Measurements from ENCODE around the gene CRYBG1. TPM values are rescaled to one million over a fixed set of nuclear protein-coding genes. Genes with fewer than 3 reads are reported as not detected.

The CRYBG1 gene
- total RNA-seq, 5 donors from 2014 or later (not counting 1 experiment from before 2014, with no cell fraction given): 26.4 to 50.1 (median 38.0) TPM

DNA sequence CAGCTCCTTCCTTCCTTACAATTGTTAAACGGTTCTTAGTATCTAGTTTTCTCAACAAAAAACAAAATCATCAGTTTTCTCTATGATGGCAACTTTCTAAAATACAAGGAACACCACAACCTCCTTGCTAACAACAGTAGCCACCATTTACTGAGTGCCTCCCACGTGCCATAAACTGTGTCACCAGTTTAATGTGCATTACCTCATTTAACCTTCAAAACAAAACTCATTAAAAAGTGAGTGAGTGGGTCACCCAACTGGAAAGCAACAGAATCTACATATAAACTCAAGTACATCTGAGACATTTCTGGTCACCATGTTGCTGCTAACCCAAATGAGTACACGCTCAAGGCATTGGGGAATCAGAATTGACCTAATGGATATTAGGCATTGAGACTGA lies 257.8 kb downstream of the CRYBG1 start:
- H3K36me3 Mint-ChIP-seq: peaks cover 49% of the 10 kb centered on the region
- H3K4me3 Mint-ChIP-seq: no peak overlapping the region
- H3K4me1 Mint-ChIP-seq: peaks cover 0 to 8% (median 0%) of the 10 kb centered on the region in 3 donors
- ChIA-PET CTCF (interaction anchor here (0.6 to 1.5 kb wide), 3 partner anchors 10 to 1959 kb away, joined by 3 read pairs; no protein-coding TSS in a partner anchor), POLR2A (interaction anchor here in 1 of 2 donors (0.6 kb wide), 1 partner anchor 1882 kb away, joined by 4 read pairs; no protein-coding TSS in a partner anchor)
- H3K9me3 Mint-ChIP-seq: no peaks in the 10 kb centered on the region
- Histone ChIP-seq H3K4me1 (ENCODE audit: control insufficient read depth in 1 of 2, extremely low read depth in 1 of 2, insufficient read depth in 2 of 2, low read length in 2 of 2) (no peaks in the 10 kb centered on the region), H3K9me3 (no peaks in the 10 kb centered on the region), H3K27ac (ENCODE audit: low read length) (no peak overlapping the region), H3K27me3 (replicated peaks in 1 of 2; ENCODE audit: control insufficient read depth in 2 of 2, extremely low read depth in 1 of 2, insufficient read depth in 2 of 2, low read length in 1 of 2) (no peaks in the 10 kb centered on the region), H3K36me3 (ENCODE audit: control insufficient read depth in 2 of 2, extremely low read depth in 1 of 2, insufficient read depth in 1 of 2, low read length in 1 of 2) (peaks cover 0 to 4% of the 10 kb centered on the region in 2 donors), H3K4me3 (ENCODE audit: control insufficient read depth in 1 of 2, extremely low read depth in 1 of 2, low read length in 1 of 2) (no peak overlapping the region)
- no peaks in the 10 kb centered on the region for H3K27me3 Mint-ChIP-seq
- H3K27ac Mint-ChIP-seq: no peak overlapping the region
- no peak for ATAC-seq (replicated peaks in 1 of 4)
- DNase-seq: no peak
- WGBS (ENCODE audit: insufficient coverage): 63% methylated on average over 1 of the region's 3 CpGs

DNA sequence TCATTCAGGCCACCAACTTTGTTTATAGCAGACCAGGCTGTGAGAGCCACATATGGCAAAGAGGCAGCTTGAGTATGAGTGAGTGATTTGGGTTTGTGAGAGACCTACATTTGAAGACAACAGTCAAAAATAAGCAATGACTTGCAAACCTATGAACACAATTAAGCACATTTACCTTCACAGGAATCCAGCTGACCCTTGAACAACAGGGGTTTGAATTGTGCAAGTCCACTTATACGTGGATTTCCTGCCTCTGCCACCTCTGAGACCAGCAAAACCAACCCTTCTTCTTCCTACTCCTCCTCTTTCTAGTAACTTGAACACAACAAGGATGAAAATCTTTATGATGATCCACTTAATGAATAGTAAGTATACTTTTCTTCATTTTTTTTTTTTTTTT lies 258.7 kb downstream of the CRYBG1 start:
- Mint-ChIP-seq H3K4me1 (peaks cover 0 to 4% (median 0%) of the 10 kb centered on the region in 3 donors), H3K27ac (no peak overlapping the region), H3K4me3 (no peak overlapping the region), H3K27me3 (no peaks in the 10 kb centered on the region), H3K9me3 (no peaks in the 10 kb centered on the region), H3K36me3 (peaks cover 40% of the 10 kb centered on the region)
- no peaks in the 10 kb centered on the region for H3K4me1 ChIP-seq (ENCODE audit: control insufficient read depth in 1 of 2, extremely low read depth in 1 of 2, insufficient read depth in 2 of 2, low read length in 2 of 2)
- no peak overlapping the region for H3K4me3 ChIP-seq (ENCODE audit: control insufficient read depth in 1 of 2, extremely low read depth in 1 of 2, low read length in 1 of 2)
- H3K27ac ChIP-seq (ENCODE audit: low read length): no peak overlapping the region
- no peaks in the 10 kb centered on the region for H3K27me3 ChIP-seq (replicated peaks in 1 of 2; ENCODE audit: control insufficient read depth in 2 of 2, extremely low read depth in 1 of 2, insufficient read depth in 2 of 2, low read length in 1 of 2)
- CTCF ChIA-PET: interaction anchor here in 1 of 2 donors (0.6 to 0.9 kb wide), 2 partner anchors 11 to 405 kb away, joined by 4 to 5 read pairs; no protein-coding TSS in a partner anchor
- DNase-seq: no peak
- no peaks in the 10 kb centered on the region for H3K9me3 ChIP-seq
- no peak for ATAC-seq (replicated peaks in 1 of 4)
- 83% methylated on average over 1 of the region's 1 CpG for WGBS (ENCODE audit: insufficient coverage)
- peaks cover 0 to 4% of the 10 kb centered on the region in 2 donors for H3K36me3 ChIP-seq (ENCODE audit: control insufficient read depth in 2 of 2, extremely low read depth in 1 of 2, insufficient read depth in 1 of 2, low read length in 1 of 2)
- POLR2A ChIA-PET: no interaction called here

DNA sequence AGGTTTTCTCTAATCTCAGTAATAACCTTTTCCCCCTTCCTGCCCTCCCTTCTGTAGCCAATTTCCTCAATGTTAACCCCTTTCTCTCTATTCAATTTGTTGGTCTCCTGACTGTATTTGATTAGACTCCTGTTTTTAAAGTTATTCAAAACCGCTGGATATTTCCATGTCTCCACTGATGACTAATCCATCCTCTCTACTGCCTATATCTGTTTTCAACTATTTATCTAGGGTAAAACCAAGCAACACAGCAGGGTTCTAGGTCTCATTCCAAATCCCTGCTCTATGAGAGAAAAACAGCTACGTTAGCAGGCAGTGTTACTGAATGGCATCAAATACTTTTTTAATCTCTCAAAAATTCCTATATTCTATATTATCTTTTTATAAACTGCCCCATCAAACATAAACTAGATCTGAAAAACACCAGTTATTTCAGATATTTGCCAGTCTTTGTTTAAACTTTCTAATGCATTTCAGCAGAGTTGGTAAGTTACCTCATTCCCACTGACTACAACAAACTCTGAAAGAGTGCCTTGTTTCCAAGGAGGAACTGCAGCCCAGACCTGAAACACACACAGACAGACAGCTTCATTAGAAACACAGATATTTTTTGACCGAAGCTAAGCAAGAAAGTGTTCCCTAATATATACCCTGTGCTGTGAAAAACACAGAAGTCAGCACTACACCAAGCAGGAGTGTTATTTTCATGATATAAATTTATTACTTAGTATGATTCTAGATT lies 260.6 kb downstream of the CRYBG1 start:
- Mint-ChIP-seq H3K9me3 (no peaks in the 10 kb centered on the region), H3K27me3 (no peaks in the 10 kb centered on the region), H3K27ac (no peak overlapping the region), H3K4me1 (peaks cover 0 to 2% (median 0%) of the 10 kb centered on the region in 3 donors), H3K36me3 (peaks cover 38% of the 10 kb centered on the region), H3K4me3 (no peak overlapping the region)
- Histone ChIP-seq H3K4me1 (ENCODE audit: control insufficient read depth in 1 of 2, extremely low read depth in 1 of 2, insufficient read depth in 2 of 2, low read length in 2 of 2) (no peaks in the 10 kb centered on the region), H3K9me3 (no peaks in the 10 kb centered on the region), H3K27me3 (replicated peaks in 1 of 2; ENCODE audit: control insufficient read depth in 2 of 2, extremely low read depth in 1 of 2, insufficient read depth in 2 of 2, low read length in 1 of 2) (no peaks in the 10 kb centered on the region), H3K4me3 (ENCODE audit: control insufficient read depth in 1 of 2, extremely low read depth in 1 of 2, low read length in 1 of 2) (no peak overlapping the region), H3K36me3 (ENCODE audit: control insufficient read depth in 2 of 2, extremely low read depth in 1 of 2, insufficient read depth in 1 of 2, low read length in 1 of 2) (peaks cover 0 to 4% of the 10 kb centered on the region in 2 donors), H3K27ac (ENCODE audit: low read length) (no peak overlapping the region)
- CTCF ChIA-PET: no interaction called here
- ATAC-seq (replicated peaks in 1 of 4): no peak
- POLR2A ChIA-PET: interaction anchor here in 1 of 2 donors (0.6 to 1.0 kb wide), 2 partner anchors 9 to 497 kb away, joined by 3 to 7 read pairs; no protein-coding TSS in a partner anchor
- DNase-seq: no peak
- WGBS (ENCODE audit: insufficient coverage): 100% methylated on average over 1 of the region's 3 CpGs

Other genes starting within 250 kb of the CRYBG1 start
- 10 to 100 TPM; 20.4 to 28.7 (median 23.7) TPM for gene ATG5, start 35.0 kb upstream of the CRYBG1 start, total RNA-seq